Measurements from ENCODE around the gene RNF145.

The RNF145 gene

DNA sequence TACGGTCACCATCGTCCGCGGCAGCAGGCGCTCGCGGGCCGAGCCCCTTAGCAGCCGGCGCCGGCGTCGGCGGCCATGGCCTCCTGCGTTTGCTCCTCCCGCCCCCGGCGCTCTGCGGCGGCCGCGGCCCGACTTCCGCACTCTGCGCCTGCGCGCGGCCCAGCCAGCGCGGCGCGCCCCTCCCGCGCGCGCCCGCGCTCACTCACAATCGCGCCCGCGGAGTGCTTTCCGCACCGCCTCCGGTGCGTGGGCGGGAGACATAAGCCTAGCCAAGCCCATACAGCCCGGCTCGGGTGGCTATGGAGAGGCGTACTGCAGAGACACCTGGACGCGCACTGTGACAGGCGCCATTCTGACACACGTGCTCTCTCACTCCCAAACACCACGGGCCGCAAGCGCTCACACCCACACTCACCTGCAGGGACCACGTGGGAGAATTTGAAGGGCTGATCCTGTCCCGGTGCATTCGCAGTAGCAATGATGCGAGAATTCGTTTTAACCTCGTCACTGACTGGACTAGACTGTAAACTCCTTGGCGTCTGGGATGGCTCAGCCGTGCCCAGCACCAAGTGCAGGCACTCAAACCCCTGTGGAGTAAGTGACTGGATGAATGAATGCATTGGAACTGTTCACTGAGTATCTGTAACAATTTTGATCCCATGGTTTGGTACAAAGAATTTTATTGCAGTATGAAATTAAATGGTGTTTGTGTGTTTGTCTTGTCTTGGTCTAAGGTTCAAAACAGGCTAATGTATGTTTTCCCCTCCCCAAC is at the start of gene RNF145:
Gene RNF145 (minus strand): TSS at position 116 of the 772 bp plus-strand sequence. CDS start 5,936 bp downstream, outside the sequence.
- Histone ChIP-seq H3K27me3 (ENCODE audit: control insufficient read depth, insufficient read depth, low read length) (no peaks in the 10 kb centered on the region), H3K4me1 (ENCODE audit: control insufficient read depth, insufficient read depth, low read length) (peaks cover 23% of the 10 kb centered on the region), H3K9me3 (ENCODE audit: control insufficient read depth, low read length) (no peaks in the 10 kb centered on the region), H3K36me3 (ENCODE audit: control insufficient read depth, insufficient read depth, low read length) (no peaks in the 10 kb centered on the region), H3K9ac (ENCODE audit: low read length) (peak within 1 kb of the TSS; percentile 96), H3K4me3 (ENCODE audit: low read length) (peak within 1 kb of the TSS; percentile 83)

GRCh38 chr5:159258361-159258760 is 49.0 kb upstream of the RNF145 start:
- Histone ChIP-seq H3K4me1 (ENCODE audit: control insufficient read depth, insufficient read depth, low read length) (no peaks in the 10 kb centered on the region), H3K36me3 (ENCODE audit: control insufficient read depth, insufficient read depth, low read length) (no peaks in the 10 kb centered on the region), H3K9ac (ENCODE audit: low read length) (no peak overlapping the region), H3K4me3 (ENCODE audit: low read length) (no peak overlapping the region), H3K9me3 (ENCODE audit: control insufficient read depth, low read length) (no peaks in the 10 kb centered on the region), H3K27me3 (ENCODE audit: control insufficient read depth, insufficient read depth, low read length) (no peaks in the 10 kb centered on the region)

DNA sequence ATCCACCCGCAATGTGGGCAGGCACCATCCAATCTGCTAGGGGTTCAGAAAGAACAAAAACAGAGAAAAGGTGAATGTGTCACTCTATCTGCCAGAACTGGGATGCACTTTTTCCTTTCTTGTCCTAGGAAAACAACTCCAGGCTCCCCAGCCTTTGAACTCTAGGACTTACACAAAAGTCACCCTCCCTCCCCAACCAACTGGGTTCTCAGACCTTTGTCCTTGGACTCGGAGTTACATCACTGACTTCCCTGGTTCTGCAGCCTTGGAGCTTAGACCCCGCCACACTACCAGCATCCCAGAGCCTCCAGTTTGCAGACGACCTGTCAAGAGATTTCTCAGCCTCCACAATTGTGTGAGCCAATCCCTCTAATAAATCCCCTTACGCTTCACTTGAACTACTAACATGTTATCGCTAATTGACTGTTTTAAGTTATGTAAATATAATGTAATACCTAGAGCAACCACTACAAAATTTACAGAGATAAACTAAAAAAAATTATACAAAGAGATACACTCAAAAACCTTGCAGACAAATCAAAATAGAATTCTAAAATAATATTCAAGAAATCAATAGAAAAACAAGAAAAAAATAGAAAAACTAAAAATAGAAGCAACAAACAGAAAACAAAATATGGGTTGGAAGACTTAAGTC is 48.4 kb upstream of the RNF145 start:
- Histone ChIP-seq H3K4me3 (ENCODE audit: low read length) (no peak overlapping the region), H3K9me3 (ENCODE audit: control insufficient read depth, low read length) (no peaks in the 10 kb centered on the region), H3K4me1 (ENCODE audit: control insufficient read depth, insufficient read depth, low read length) (no peaks in the 10 kb centered on the region), H3K36me3 (ENCODE audit: control insufficient read depth, insufficient read depth, low read length) (no peaks in the 10 kb centered on the region), H3K27me3 (ENCODE audit: control insufficient read depth, insufficient read depth, low read length) (no peaks in the 10 kb centered on the region), H3K9ac (ENCODE audit: low read length) (no peak overlapping the region)

GRCh38 chr5:159257007-159257406 is 47.7 kb upstream of the RNF145 start:
- Histone ChIP-seq H3K9ac (ENCODE audit: low read length) (no peak overlapping the region), H3K4me3 (ENCODE audit: low read length) (no peak overlapping the region), H3K36me3 (ENCODE audit: control insufficient read depth, insufficient read depth, low read length) (no peaks in the 10 kb centered on the region), H3K27me3 (ENCODE audit: control insufficient read depth, insufficient read depth, low read length) (no peaks in the 10 kb centered on the region), H3K4me1 (ENCODE audit: control insufficient read depth, insufficient read depth, low read length) (no peaks in the 10 kb centered on the region), H3K9me3 (ENCODE audit: control insufficient read depth, low read length) (no peaks in the 10 kb centered on the region)

- Histone ChIP-seq H3K9me3 (ENCODE audit: control insufficient read depth, low read length) (no peaks in the 10 kb centered on the region), H3K27me3 (ENCODE audit: control insufficient read depth, insufficient read depth, low read length) (no peaks in the 10 kb centered on the region), H3K4me1 (ENCODE audit: control insufficient read depth, insufficient read depth, low read length) (no peaks in the 10 kb centered on the region), H3K4me3 (ENCODE audit: low read length) (no peak overlapping the region), H3K9ac (ENCODE audit: low read length) (no peak overlapping the region), H3K36me3 (ENCODE audit: control insufficient read depth, insufficient read depth, low read length) (no peaks in the 10 kb centered on the region)
These were observed 42.8 kb upstream of the RNF145 start for GRCh38 chr5:159252195-159252594.

GRCh38 chr5:159249158-159249557 is 39.8 kb upstream of the RNF145 start:
- Histone ChIP-seq H3K4me3 (ENCODE audit: low read length) (no peak overlapping the region), H3K27me3 (ENCODE audit: control insufficient read depth, insufficient read depth, low read length) (no peaks in the 10 kb centered on the region), H3K4me1 (ENCODE audit: control insufficient read depth, insufficient read depth, low read length) (no peaks in the 10 kb centered on the region), H3K9me3 (ENCODE audit: control insufficient read depth, low read length) (no peaks in the 10 kb centered on the region), H3K36me3 (ENCODE audit: control insufficient read depth, insufficient read depth, low read length) (no peaks in the 10 kb centered on the region), H3K9ac (ENCODE audit: low read length) (no peak overlapping the region)

DNA sequence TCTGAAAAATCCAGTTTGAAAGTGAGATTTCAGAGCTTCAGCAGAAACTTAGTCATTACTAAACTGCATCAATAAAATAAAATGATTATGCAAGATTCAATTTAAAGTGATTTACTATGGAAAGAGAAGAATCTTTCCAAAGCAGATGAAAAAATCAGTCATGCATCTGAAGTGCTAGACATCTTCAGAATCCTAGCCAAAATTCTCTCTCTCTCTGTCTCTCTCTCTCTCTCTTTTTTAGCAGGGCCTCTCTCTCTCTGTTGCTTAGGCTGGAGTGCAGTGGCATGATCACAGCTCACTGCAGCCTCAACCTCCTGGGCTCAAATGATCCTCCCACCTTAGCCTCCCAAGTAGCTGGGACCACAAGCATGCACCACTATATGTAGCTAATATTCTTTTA is 35.5 kb upstream of the RNF145 start:
- no peak overlapping the region for H3K4me3 ChIP-seq (ENCODE audit: low read length)
- H3K9me3 ChIP-seq (ENCODE audit: control insufficient read depth, low read length), result no peaks in the 10 kb centered on the region
- H3K4me1 ChIP-seq (ENCODE audit: control insufficient read depth, insufficient read depth, low read length), result no peaks in the 10 kb centered on the region
- no peaks in the 10 kb centered on the region for H3K36me3 ChIP-seq (ENCODE audit: control insufficient read depth, insufficient read depth, low read length)
- no peaks in the 10 kb centered on the region for H3K27me3 ChIP-seq (ENCODE audit: control insufficient read depth, insufficient read depth, low read length)
- H3K9ac ChIP-seq (ENCODE audit: low read length), result no peak overlapping the region

GRCh38 chr5:159244163-159244562 is 34.8 kb upstream of the RNF145 start:
- H3K36me3 ChIP-seq (ENCODE audit: control insufficient read depth, insufficient read depth, low read length), result no peaks in the 10 kb centered on the region
- H3K27me3 ChIP-seq (ENCODE audit: control insufficient read depth, insufficient read depth, low read length), result no peaks in the 10 kb centered on the region
- H3K4me3 ChIP-seq (ENCODE audit: low read length), result no peak overlapping the region
- H3K4me1 ChIP-seq (ENCODE audit: control insufficient read depth, insufficient read depth, low read length), result no peaks in the 10 kb centered on the region
- H3K9ac ChIP-seq (ENCODE audit: low read length), result no peak overlapping the region
- no peaks in the 10 kb centered on the region for H3K9me3 ChIP-seq (ENCODE audit: control insufficient read depth, low read length)

DNA sequence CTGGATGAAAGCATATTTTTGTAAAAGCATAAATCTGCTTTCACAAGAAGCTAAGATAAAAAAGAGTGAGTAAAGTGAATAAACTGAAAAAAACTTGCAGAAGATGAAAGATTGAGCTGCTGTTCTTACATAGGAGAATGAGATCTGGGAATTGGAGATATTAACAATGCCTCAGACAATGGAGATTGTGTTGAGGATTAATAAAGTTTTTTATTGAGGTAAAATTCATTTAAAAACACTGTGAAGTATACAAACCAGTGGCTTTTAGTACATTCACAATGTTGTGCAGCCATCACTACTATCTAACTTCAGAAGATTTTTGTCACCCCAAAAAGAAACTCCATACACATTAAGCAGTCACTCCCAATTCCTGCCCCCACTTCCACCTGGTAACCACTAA is 34.0 kb upstream of the RNF145 start:
- no peaks in the 10 kb centered on the region for H3K9me3 ChIP-seq (ENCODE audit: control insufficient read depth, low read length)
- H3K27me3 ChIP-seq (ENCODE audit: control insufficient read depth, insufficient read depth, low read length), result no peaks in the 10 kb centered on the region
- no peaks in the 10 kb centered on the region for H3K4me1 ChIP-seq (ENCODE audit: control insufficient read depth, insufficient read depth, low read length)
- H3K36me3 ChIP-seq (ENCODE audit: control insufficient read depth, insufficient read depth, low read length), result no peaks in the 10 kb centered on the region
- no peak overlapping the region for H3K9ac ChIP-seq (ENCODE audit: low read length)
- H3K4me3 ChIP-seq (ENCODE audit: low read length), result no peak overlapping the region

DNA sequence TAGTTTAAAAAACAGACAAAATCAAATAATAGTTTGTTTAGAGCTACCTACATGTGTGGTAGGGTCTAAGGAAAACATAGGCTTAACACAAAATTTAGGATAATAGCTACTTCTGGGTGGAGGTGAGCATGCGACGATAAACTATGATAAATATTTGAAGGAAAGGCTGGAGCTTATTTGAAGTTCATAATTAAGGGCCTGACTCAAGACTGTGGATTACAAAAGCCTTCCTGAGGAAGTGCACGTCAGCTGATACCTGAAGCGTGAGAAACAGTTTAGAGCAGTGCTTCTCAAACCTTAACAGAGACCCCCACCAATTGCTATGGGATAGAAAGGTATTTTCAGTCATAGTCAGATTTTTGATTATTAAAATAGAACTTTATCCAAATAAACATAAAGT is 33.3 kb upstream of the RNF145 start:
- H3K4me3 ChIP-seq (ENCODE audit: low read length), result no peak overlapping the region
- H3K36me3 ChIP-seq (ENCODE audit: control insufficient read depth, insufficient read depth, low read length), result no peaks in the 10 kb centered on the region
- H3K4me1 ChIP-seq (ENCODE audit: control insufficient read depth, insufficient read depth, low read length), result no peaks in the 10 kb centered on the region
- H3K9ac ChIP-seq (ENCODE audit: low read length), result no peak overlapping the region
- H3K27me3 ChIP-seq (ENCODE audit: control insufficient read depth, insufficient read depth, low read length), result no peaks in the 10 kb centered on the region
- no peaks in the 10 kb centered on the region for H3K9me3 ChIP-seq (ENCODE audit: control insufficient read depth, low read length)

DNA sequence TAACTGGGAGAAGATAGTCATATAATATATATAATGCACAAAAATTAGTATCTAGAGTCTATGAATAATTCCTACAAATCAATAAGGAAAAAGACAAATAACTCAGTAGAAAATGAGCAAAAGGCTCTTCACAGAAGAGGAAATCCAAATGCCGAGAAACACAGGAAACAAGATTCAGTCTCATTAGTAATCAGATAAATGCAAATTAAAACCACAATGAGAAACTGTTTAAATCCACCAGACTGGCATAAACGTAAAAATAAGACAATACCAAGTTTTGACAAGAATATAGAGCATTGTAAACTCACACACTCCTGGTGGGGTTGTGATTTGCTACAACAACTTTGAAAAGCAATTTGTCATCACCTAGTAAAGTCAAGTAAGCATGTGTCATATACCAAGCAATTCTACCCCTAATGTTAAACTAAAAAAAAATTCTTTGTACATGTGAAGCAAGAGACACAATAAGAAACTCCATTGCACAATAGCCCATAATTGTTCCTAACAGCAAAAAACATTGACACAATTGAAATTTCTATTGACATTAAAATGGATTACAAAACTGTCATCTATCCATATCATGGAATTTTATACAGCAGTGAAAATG is 32.7 kb upstream of the RNF145 start:
- no peaks in the 10 kb centered on the region for H3K36me3 ChIP-seq (ENCODE audit: control insufficient read depth, insufficient read depth, low read length)
- no peak overlapping the region for H3K9ac ChIP-seq (ENCODE audit: low read length)
- H3K4me1 ChIP-seq (ENCODE audit: control insufficient read depth, insufficient read depth, low read length), result no peaks in the 10 kb centered on the region
- H3K4me3 ChIP-seq (ENCODE audit: low read length), result no peak overlapping the region
- H3K9me3 ChIP-seq (ENCODE audit: control insufficient read depth, low read length), result no peaks in the 10 kb centered on the region
- H3K27me3 ChIP-seq (ENCODE audit: control insufficient read depth, insufficient read depth, low read length), result no peaks in the 10 kb centered on the region

GRCh38 chr5:159240301-159240870 is 31.0 kb upstream of the RNF145 start:
- H3K4me1 ChIP-seq (ENCODE audit: control insufficient read depth, insufficient read depth, low read length), result no peaks in the 10 kb centered on the region
- no peak overlapping the region for H3K4me3 ChIP-seq (ENCODE audit: low read length)
- H3K9ac ChIP-seq (ENCODE audit: low read length), result no peak overlapping the region
- H3K9me3 ChIP-seq (ENCODE audit: control insufficient read depth, low read length), result no peaks in the 10 kb centered on the region
- H3K36me3 ChIP-seq (ENCODE audit: control insufficient read depth, insufficient read depth, low read length), result no peaks in the 10 kb centered on the region
- H3K27me3 ChIP-seq (ENCODE audit: control insufficient read depth, insufficient read depth, low read length), result no peaks in the 10 kb centered on the region

Measured in mucosa of stomach (tissue), 1 donor.